Vagina (tissue), 2 donors: ENCODE results near the gene PI16.

Experiments
- CTCF ChIP-seq, 3 experiments: fragments of 450-650 bp in 2 of 3; fragments of 200-600 bp in 1 of 3; sonication (generic) in 1 of 3; IDR thresholded peaks; one replicate each; pipeline ENCODE4 v1.5.1; 2017 to 2019; ENCODE audit warnings: antibody characterized with exemption in 3 of 3, mild to moderate bottlenecking in 2 of 3, moderate library complexity in 2 of 3
- POLR2A ChIP-seq, 2 donors: fragments of 450-650 bp; IDR thresholded peaks; one replicate each; pipeline ENCODE4 v1.6.1; 2017; ENCODE audit warnings: antibody characterized with exemption in 2 of 2, mild to moderate bottlenecking in 2 of 2, moderate library complexity in 2 of 2

DNA sequence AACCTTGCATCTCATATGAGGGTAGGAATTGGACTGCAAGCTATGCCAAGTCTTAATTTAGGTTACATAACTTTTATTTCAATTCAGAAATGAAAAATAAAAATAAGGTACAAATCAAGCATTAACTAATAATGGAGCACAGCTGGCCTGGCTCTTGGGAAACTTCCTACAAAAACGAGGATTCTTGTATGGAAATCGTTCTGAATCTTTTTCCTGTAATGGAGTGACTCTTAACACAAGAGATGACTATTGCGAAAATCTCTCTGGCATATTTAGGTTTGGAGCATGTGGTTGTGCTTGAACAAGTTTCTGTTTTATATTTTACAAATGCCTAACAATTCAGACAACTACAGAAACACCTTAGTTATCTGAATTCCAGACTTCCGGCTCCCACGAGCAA lies 34.0 kb upstream of the PI16 start:
- TF ChIP-seq CTCF (IDR thresholded peaks at IDR 0.05) (no peak), POLR2A (IDR thresholded peaks at IDR 0.05) (no peak)
